ENCODE measurements around the gene MAST4.

DNA sequence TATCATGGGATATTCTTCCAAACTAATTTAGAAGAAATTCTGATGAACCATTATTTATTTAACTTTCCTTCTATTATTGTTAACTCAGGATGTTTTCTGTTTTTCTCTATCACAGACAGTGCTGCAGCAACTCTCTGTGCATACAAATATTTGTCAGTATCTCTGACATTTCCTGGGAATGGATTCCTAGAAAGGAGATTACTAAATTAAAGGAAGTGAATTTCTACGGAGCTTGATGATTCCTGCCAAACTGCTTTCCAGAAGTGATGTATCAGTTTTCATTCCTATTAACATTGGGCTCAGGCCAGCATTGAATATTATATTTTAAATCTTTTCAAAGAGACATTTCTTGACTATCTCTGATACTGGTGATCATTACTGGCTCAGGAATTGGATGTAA lies 26.0 kb upstream of the MAST4 start:
- TF ChIP-seq NFRKB (IDR thresholded peaks at IDR 0.05) (no peak), PAF1 (CRISPR knock-in tag; IDR thresholded peaks at IDR 0.05) (no peak), KMT2B (CRISPR knock-in tag; IDR thresholded peaks at IDR 0.05) (no peak), POLR2AphosphoS5 (IDR thresholded peaks at IDR 0.05; ENCODE audit: low read depth, low read length) (no peak)

Measured in HepG2 (cell line).